Measurements from ENCODE around the gene LGALS9. TPM values are rescaled to one million over a fixed set of nuclear protein-coding genes. Genes with fewer than 3 reads are reported as not detected.

Gene LGALS9
- total and polyA plus RNA-seq, 9 of the 15 experiments (the other 6 are each of a cell fraction or from before 2014, with no cell fraction given): 0.45 to 6.9 (median 2.8) TPM

- Histone ChIP-seq H3K9me1 (ENCODE audit: control insufficient read depth, insufficient read depth, low read length) (no peaks in the 10 kb centered on the region), H3K4me1 (replicated peaks in 1 of 2; ENCODE audit: control insufficient read depth in 2 of 2, insufficient read depth in 2 of 2, low read length in 2 of 2) (peaks cover 21 to 33% of the 10 kb centered on the region in 2 experiments; a peak in 4 of 5 replicates), H3K27ac (ENCODE audit: extremely low read depth, low read depth, low read length) (peak overlapping the region; percentile 28; the same call in 2 of the 3 replicates), H3K27me3 (ENCODE audit: control insufficient read depth in 2 of 2, insufficient read depth in 2 of 2, low read length in 2 of 2) (no peaks in the 10 kb centered on the region), H3K9ac (ENCODE audit: insufficient read depth in 1 of 2, low read depth in 2 of 2, low read length in 2 of 2) (peak overlapping the region; percentile 7 to 85; a peak in 3 of 4 replicates), H3K4me2 (ENCODE audit: insufficient read depth, low read length) (no peak overlapping the region), H3K36me3 (ENCODE audit: control insufficient read depth, insufficient read depth, low read length) (peaks cover 76% of the 10 kb centered on the region), H3K9me3 (replicated peaks; ENCODE audit: control insufficient read depth, insufficient read depth, low read depth, low read length) (no peaks in the 10 kb centered on the region), H3K4me3 (no peak overlapping the region), H4K20me1 (replicated peaks; ENCODE audit: control insufficient read depth, insufficient read depth, low read length) (no peaks in the 10 kb centered on the region), H2AFZ (ENCODE audit: low read depth, low read length) (no peak overlapping the region), H3K79me2 (ENCODE audit: control insufficient read depth, insufficient read depth, low read length) (peaks cover 9% of the 10 kb centered on the region; the same call in 1 of the 3 replicates)
- no peak for FAIRE-seq
- CTCF ChIA-PET (ENCODE audit: low intra/inter-chr PET ratio): no interaction called here
- DNase-seq (ENCODE audit: extremely low read depth in 1 of 4, low spot score in 3 of 4): peak in 1 of 4 experiments; percentile 31
- BruUV-seq (replicated peaks): no TSS peak
- POLR2A ChIA-PET: interaction anchor here (0.6 to 1.4 kb wide), 4 partner anchors 8 to 187 kb away, joined by 3 to 8 read pairs (median 3); no protein-coding TSS in a partner anchor
- intact Hi-C loops (cut with micrococcal nuclease) (no loop called here), in situ Hi-C loops (cut with MboI) (no loop called here)
- 69% methylated on average over 9 of the region's 9 CpGs for WGBS (ENCODE audit: insufficient coverage, low coverage, missing lambda C conversion rate)
- ATAC-seq: no peak
- no peak for TF ChIP-seq HMGN3 (IDR thresholded peaks at IDR 0.05; ENCODE audit: borderline replicate concordance, extremely low read depth, insufficient read length, low read depth, low read length)
- no peak for TF ChIP-seq ATF7 (IDR thresholded peaks at IDR 0.05)
- no peak for TF ChIP-seq ZNF766 (CRISPR knock-in tag; conservative IDR thresholded peaks at IDR 0.05)
- TF ChIP-seq POLR2G (IDR thresholded peaks at IDR 0.05; ENCODE audit: low read depth, low read length): peak; percentile 21; the same call in 1 of the 2 replicates
- TF ChIP-seq PTBP1 (IDR thresholded peaks at IDR 0.05; ENCODE audit: low read depth, low read length): peak; percentile 85
- 0 out of 3 replicates have a peak, but pooled peaks of 1 of the 2 experiments have one; percentile 46 for TF ChIP-seq CBX3 (IDR thresholded peaks at IDR 0.05; ENCODE audit: borderline replicate concordance in 1 of 2, low read length in 2 of 2)
- TF ChIP-seq NFIC (IDR thresholded peaks at IDR 0.05): peak; percentile 79
- peak; percentile 67 for TF ChIP-seq CHD4 (IDR thresholded peaks at IDR 0.05; ENCODE audit: insufficient read depth, insufficient replicate concordance, low read depth, low read length, poor library complexity, severe bottlenecking)
- TF ChIP-seq ZNF318 (IDR thresholded peaks at IDR 0.05; ENCODE audit: borderline replicate concordance in 1 of 2, low read depth in 1 of 2): no peak
- TF ChIP-seq RBM25 (IDR thresholded peaks at IDR 0.05; ENCODE audit: low read depth, low read length, severe bottlenecking): peak; percentile 90
- peak; percentile 21 for TF ChIP-seq ZNF121 (CRISPR knock-in tag; conservative IDR thresholded peaks at IDR 0.05)
- peak; percentile 92 for TF ChIP-seq BCOR (IDR thresholded peaks at IDR 0.05)
- no peak for TF ChIP-seq CEBPG (CRISPR knock-in tag; IDR thresholded peaks at IDR 0.05)
- 0 out of 4 replicates have a peak, but pooled peaks of 1 of the 2 experiments have one; percentile 0 for TF ChIP-seq CEBPG (tag; conservative IDR thresholded peaks at IDR 0.05 in 1 of 2, IDR thresholded peaks at IDR 0.05 in 1 of 2)
Observed at GRCh38 chr17:27585153-27585681, 45.8 kb upstream of the LGALS9 start.
